ENCODE data around the gene CDK1. TPM values are rescaled to one million over a fixed set of nuclear protein-coding genes. Genes with fewer than 3 reads are reported as not detected.

The CDK1 gene
- total RNA-seq, 6 donors from 2014 or later, result 1.0 to 8.0 (median 5.2) TPM

- no peak overlapping the region for H3K27ac ChIP-seq
- ATAC-seq (ENCODE audit: low FRiP score in 2 of 2), result no peak
- H3K36me3 ChIP-seq, result no peaks in the 10 kb centered on the region
- H3K4me1 ChIP-seq, result peaks cover 5 to 18% (median 10%) of the 10 kb centered on the region in 4 donors
- TF ChIP-seq POLR2AphosphoS5 (IDR thresholded peaks at IDR 0.05) (no peak), CTCF (IDR thresholded peaks at IDR 0.05) (no peak), POLR2A (IDR thresholded peaks at IDR 0.05) (no peak), EP300 (IDR thresholded peaks at IDR 0.05) (no peak)
- H3K4me3 ChIP-seq, result no peak overlapping the region
- H3K27me3 ChIP-seq, result no peaks in the 10 kb centered on the region
- WGBS, 2 donors, result 80 to 89% methylated on average over 3 to 4 of the region's 4 CpGs
- H3K9me3 ChIP-seq, result no peaks in the 10 kb centered on the region
- no peak for DNase-seq
Measured at GRCh38 chr10:60798870-60799269, 20.6 kb downstream of the CDK1 start.

- H3K4me1 ChIP-seq, result peaks cover 5 to 18% (median 10%) of the 10 kb centered on the region in 4 donors
- H3K9me3 ChIP-seq, result no peaks in the 10 kb centered on the region
- H3K27ac ChIP-seq, result no peak overlapping the region
- DNase-seq (no peak), ATAC-seq (ENCODE audit: low FRiP score in 2 of 2) (no peak)
- 97 to 100% methylated on average over 1 of the region's 1 CpG for WGBS, 2 donors
- no peaks in the 10 kb centered on the region for H3K27me3 ChIP-seq
- no peak for TF ChIP-seq CTCF (IDR thresholded peaks at IDR 0.05)
- TF ChIP-seq EP300 (IDR thresholded peaks at IDR 0.05), result no peak
- H3K4me3 ChIP-seq, result no peak overlapping the region
- H3K36me3 ChIP-seq, result no peaks in the 10 kb centered on the region
Measured at GRCh38 chr10:60799971-60800650, 21.8 kb downstream of the CDK1 start.

- no peak for TF ChIP-seq CTCF (IDR thresholded peaks at IDR 0.05)
- TF ChIP-seq POLR2AphosphoS5 (IDR thresholded peaks at IDR 0.05), result no peak
- TF ChIP-seq EP300 (IDR thresholded peaks at IDR 0.05), result no peak
- no peak for TF ChIP-seq POLR2A (IDR thresholded peaks at IDR 0.05)
- Histone ChIP-seq H3K27ac (no peak overlapping the region), H3K9me3 (no peaks in the 10 kb centered on the region)
Measured at GRCh38 chr10:60800918-60801317, 22.6 kb downstream of the CDK1 start.

GRCh38 chr10:60801522-60801921 lies 23.2 kb downstream of the CDK1 start:
- DNase-seq, result no peak
- WGBS, 2 donors, result 31 to 59% methylated on average over 1 of the region's 1 CpG
- Histone ChIP-seq H3K4me3 (no peak overlapping the region), H3K9me3 (no peaks in the 10 kb centered on the region), H3K36me3 (no peaks in the 10 kb centered on the region), H3K27ac (no peak overlapping the region), H3K27me3 (no peaks in the 10 kb centered on the region), H3K4me1 (peaks cover 5 to 18% (median 10%) of the 10 kb centered on the region in 4 donors)
- TF ChIP-seq POLR2A (IDR thresholded peaks at IDR 0.05) (no peak), POLR2AphosphoS5 (IDR thresholded peaks at IDR 0.05) (no peak), CTCF (IDR thresholded peaks at IDR 0.05) (no peak), EP300 (IDR thresholded peaks at IDR 0.05) (no peak)
- no peak for ATAC-seq (ENCODE audit: low FRiP score in 2 of 2)

More at GRCh38 chr10:60800918-60801317, 22.6 kb downstream of the CDK1 start:
- Histone ChIP-seq H3K4me3 (no peak overlapping the region), H3K36me3 (no peaks in the 10 kb centered on the region), H3K4me1 (peaks cover 5 to 18% (median 10%) of the 10 kb centered on the region in 4 donors), H3K27me3 (no peaks in the 10 kb centered on the region)
- DNase-seq, result no peak
- no peak for ATAC-seq (ENCODE audit: low FRiP score in 2 of 2)

- Histone ChIP-seq H3K4me1 (peaks cover 5 to 18% (median 10%) of the 10 kb centered on the region in 4 donors), H3K4me3 (no peak overlapping the region), H3K27ac (no peak overlapping the region), H3K36me3 (no peaks in the 10 kb centered on the region), H3K9me3 (no peaks in the 10 kb centered on the region), H3K27me3 (no peaks in the 10 kb centered on the region)
- TF ChIP-seq POLR2A (IDR thresholded peaks at IDR 0.05), result no peak
- TF ChIP-seq EP300 (IDR thresholded peaks at IDR 0.05), result no peak
- TF ChIP-seq CTCF (IDR thresholded peaks at IDR 0.05), result no peak
- no peak for TF ChIP-seq POLR2AphosphoS5 (IDR thresholded peaks at IDR 0.05)
- 73 to 91% methylated on average over 5 of the region's 5 CpGs for WGBS, 2 donors
- DNase-seq (no peak), ATAC-seq (ENCODE audit: low FRiP score in 2 of 2) (no peak)
Measured at GRCh38 chr10:60803433-60803832, 25.2 kb downstream of the CDK1 start.

All from upper lobe of left lung (tissue), 6 donors.